Medulla oblongata (tissue), 1 donor: Measurements from ENCODE around the gene MGAT5B.
A peak's percentile ranks its signal among the peaks of the same experiment; 100 is the strongest.
"Not testable (repeated sequence)": the region's sequence is repeated elsewhere in the genome, so short reads cannot be mapped to it uniquely, and the experiment has no call there.

Experiments
- DNase-seq: peaks from one replicate; pipeline ENCODE4 v3.0.0-alpha.2; 2015; ENCODE audit errors: extremely low spot score

The MGAT5B gene, protein sequence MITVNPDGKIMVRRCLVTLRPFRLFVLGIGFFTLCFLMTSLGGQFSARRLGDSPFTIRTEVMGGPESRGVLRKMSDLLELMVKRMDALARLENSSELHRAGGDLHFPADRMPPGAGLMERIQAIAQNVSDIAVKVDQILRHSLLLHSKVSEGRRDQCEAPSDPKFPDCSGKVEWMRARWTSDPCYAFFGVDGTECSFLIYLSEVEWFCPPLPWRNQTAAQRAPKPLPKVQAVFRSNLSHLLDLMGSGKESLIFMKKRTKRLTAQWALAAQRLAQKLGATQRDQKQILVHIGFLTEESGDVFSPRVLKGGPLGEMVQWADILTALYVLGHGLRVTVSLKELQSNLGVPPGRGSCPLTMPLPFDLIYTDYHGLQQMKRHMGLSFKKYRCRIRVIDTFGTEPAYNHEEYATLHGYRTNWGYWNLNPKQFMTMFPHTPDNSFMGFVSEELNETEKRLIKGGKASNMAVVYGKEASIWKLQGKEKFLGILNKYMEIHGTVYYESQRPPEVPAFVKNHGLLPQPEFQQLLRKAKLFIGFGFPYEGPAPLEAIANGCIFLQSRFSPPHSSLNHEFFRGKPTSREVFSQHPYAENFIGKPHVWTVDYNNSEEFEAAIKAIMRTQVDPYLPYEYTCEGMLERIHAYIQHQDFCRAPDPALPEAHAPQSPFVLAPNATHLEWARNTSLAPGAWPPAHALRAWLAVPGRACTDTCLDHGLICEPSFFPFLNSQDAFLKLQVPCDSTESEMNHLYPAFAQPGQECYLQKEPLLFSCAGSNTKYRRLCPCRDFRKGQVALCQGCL

GRCh38 chr17:76868176-76868668 is at the start of gene MGAT5B:
Gene MGAT5B, plus strand, starts transcription at chr17:76868404. Its CDS starts 626 bp downstream, at chr17:76869030.
- peak; percentile 76 for DNase-seq

DNA sequence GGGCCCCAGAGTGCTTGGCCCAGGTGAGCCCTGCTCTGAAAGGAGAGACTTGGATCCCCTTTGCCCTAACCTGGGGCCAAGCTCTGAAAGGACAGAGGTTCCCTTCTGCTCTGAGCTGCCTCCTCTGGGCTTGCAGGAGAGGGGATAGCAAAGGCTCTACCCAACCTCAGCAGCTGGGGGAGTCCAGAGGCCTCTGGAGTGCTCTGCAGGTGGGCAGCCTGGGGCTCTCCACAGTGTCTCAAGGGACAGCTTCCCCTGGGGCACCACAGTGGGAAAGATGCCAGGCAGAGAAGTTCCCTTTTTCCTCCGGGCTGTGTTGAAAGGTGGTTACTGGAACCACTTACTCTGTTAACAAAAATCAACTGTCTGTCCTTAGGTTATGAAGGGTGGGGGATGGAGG is 48.2 kb upstream of the MGAT5B start:
- no peak for DNase-seq

GRCh38 chr17:76820561-76820960 is 47.6 kb upstream of the MGAT5B start:
- no peak for DNase-seq

GRCh38 chr17:76822184-76822778 is 45.9 kb upstream of the MGAT5B start:
- no peak for DNase-seq

- no peak for DNase-seq
Observed at GRCh38 chr17:76824093-76824492, 44.1 kb upstream of the MGAT5B start.

DNA sequence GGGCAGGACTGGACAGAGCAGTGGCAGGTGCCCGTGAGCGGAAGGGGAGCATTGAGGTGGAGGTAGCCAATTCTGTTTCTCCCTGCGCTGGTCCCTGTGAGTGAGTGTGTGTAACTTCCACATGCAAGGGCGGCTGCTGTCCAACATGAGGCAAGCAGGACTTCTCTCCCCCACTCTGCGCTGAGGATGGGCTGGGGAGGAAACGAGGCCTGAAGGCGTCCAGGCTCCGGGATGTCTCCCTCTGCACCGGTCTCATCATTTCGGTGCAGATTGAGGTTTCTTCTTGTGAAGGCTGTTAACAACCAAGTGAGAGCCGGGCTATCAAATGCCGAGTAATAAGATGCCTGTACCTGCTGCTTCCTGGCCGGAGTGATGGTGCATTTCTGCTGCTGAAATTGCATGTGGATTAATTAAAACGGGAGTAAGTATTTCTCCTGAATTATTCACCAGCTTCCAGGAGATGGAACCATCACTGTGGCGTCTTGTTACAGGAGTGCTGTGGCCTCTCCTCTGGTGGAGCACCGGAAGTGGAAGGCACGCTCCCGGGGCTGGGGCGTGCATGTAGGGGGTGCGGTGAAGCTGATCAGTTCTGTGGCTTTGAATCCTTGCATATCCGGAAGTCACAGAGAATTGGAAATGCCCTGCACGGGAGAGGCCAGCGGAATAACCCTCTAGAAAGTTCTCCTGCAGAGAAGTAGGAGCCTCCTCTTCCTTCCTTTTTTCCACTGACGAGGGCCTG is 41.7 kb upstream of the MGAT5B start:
- no peak for DNase-seq

GRCh38 chr17:76827736-76828135 is 40.5 kb upstream of the MGAT5B start:
- no peak for DNase-seq

GRCh38 chr17:76830987-76831715 is 37.1 kb upstream of the MGAT5B start:
- DNase-seq: peak; percentile 30

DNA sequence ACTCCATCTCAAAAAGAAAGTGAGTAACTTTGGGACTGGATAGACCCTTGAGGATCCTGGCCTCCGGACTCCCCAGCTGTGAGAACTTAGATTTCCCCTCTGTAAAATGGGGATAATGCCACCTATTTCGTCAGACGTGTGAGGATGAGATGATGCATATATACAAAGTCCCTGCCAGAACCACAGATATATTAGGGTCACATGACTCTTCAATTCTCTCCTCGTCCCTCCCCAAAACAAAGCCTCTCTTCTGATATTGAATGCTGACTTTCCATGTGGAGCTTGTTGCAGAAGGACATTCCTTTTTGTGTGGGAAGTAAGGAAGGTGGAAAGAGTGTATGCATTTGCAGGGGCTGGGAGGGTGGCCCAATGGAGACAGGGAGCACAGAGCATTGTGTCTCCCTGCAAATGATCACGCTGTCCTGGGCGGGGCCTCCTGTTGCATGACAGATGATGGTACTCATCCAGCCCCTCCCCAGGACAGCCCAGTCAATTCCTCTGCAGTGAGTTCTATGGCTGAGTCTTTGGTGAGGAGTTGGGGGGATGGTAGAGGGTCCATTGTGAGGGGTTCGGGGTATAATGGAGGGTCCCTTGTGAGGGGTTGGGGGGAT is 35.1 kb upstream of the MGAT5B start:
- no peak for DNase-seq

- DNase-seq: no peak
Observed at GRCh38 chr17:76833747-76834146, 34.5 kb upstream of the MGAT5B start.

- DNase-seq: no peak
Observed at GRCh38 chr17:76834870-76835269, 33.3 kb upstream of the MGAT5B start.

GRCh38 chr17:76840443-76840767 is 27.8 kb upstream of the MGAT5B start:
- no peak for DNase-seq

GRCh38 chr17:76840884-76841775 is 27.1 kb upstream of the MGAT5B start:
- DNase-seq: no peak

GRCh38 chr17:76841776-76842405 is 26.3 kb upstream of the MGAT5B start:
- no peak for DNase-seq

DNA sequence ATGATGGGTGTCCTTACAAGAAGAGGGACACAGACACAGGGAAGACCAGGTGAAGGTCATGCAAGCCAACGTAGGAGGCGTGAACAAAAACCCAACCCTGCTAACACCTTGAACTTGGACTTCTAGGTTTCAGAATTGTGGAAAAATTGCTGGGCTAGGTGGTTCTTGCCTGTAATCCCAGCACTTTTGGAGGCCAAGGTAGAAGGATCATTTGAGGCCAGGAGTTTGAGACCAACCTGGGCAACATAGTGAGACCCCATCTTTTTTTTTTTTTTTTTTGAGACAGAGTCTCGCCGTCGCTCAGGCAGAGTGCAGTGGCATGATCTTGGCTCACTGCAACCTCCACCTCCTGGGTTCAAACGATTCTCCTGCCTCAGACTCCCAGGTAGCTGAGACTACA is 25.1 kb upstream of the MGAT5B start:
- not testable (repeated sequence) for DNase-seq

GRCh38 chr17:76843703-76844484 is 24.3 kb upstream of the MGAT5B start:
- no peak for DNase-seq

DNA sequence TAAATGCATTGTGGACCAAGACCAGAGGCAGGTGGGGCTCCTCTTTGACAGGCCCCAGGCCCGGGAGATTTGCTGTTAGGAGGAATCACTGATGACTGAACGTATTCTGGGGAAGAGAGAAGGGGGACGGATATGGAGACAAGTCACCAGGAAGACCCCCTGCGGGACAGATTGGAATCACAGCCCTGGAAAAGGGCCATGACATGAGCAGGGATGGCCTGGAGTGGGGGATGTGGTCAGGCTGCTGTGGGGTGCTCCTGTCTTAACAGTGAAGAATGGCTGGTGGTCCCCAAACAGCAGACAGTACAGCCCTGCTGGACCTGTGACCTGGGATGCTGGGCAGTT is 23.7 kb upstream of the MGAT5B start:
- no peak for DNase-seq

- DNase-seq: no peak
Observed at GRCh38 chr17:76844846-76845245, 23.4 kb upstream of the MGAT5B start.
